HG03565 (cell line): Measurements from ENCODE around the gene ABCA2.

Source experiments
- ATAC-seq: cut with Tn5 transposase; IDR thresholded peaks from one replicate; pipeline ENCODE4 v1.9.1; 2021; ENCODE audit warnings: mild to moderate bottlenecking, moderate library complexity; ENCODE audit not compliant: unreplicated experiment

ABCA2 gene

GRCh38 chr9:137030538-137031527 lies 2.8 kb upstream of the ABCA2 start:
- no peak for ATAC-seq

GRCh38 chr9:137030006-137030405 lies 2.0 kb upstream of the ABCA2 start:
- ATAC-seq, result no peak

- ATAC-seq, result peak; percentile 33
Observed at GRCh38 chr9:137029058-137029936, 1.3 kb upstream of the ABCA2 start.

- no peak for ATAC-seq
Observed at GRCh38 chr9:137028263-137029057, 423 bp upstream of the ABCA2 start.

GRCh38 chr9:137026828-137027227 lies 1.2 kb downstream of the ABCA2 start:
- ATAC-seq, result no peak

- no peak for ATAC-seq
Observed at GRCh38 chr9:137026384-137026783, 1.7 kb downstream of the ABCA2 start.

GRCh38 chr9:137025517-137025966 lies 2.5 kb downstream of the ABCA2 start:
- no peak for ATAC-seq

GRCh38 chr9:137023583-137023991 lies 4.5 kb downstream of the ABCA2 start:
- ATAC-seq, result no peak

- no peak for ATAC-seq
Observed at GRCh38 chr9:137023157-137023556, 4.9 kb downstream of the ABCA2 start.

- no peak for ATAC-seq
Observed at GRCh38 chr9:137022662-137023008, 5.4 kb downstream of the ABCA2 start.

GRCh38 chr9:137021979-137022661 lies 5.9 kb downstream of the ABCA2 start:
- no peak for ATAC-seq

- no peak for ATAC-seq
Observed at GRCh38 chr9:137021568-137021978, 6.5 kb downstream of the ABCA2 start.

GRCh38 chr9:137020771-137021567 lies 7.1 kb downstream of the ABCA2 start:
- ATAC-seq, result no peak

GRCh38 chr9:137019891-137020683 lies 8.0 kb downstream of the ABCA2 start:
- no peak for ATAC-seq

- no peak for ATAC-seq
Observed at GRCh38 chr9:137018761-137019559, 9.1 kb downstream of the ABCA2 start.

- ATAC-seq, result no peak
Observed at GRCh38 chr9:137017791-137018497, 10.1 kb downstream of the ABCA2 start.

- ATAC-seq, result no peak
Observed at GRCh38 chr9:137017071-137017470, 11.0 kb downstream of the ABCA2 start.
